GM18526 (cell line): Measurements from ENCODE around the gene AKT1.

Source experiments
- POLR2A ChIP-seq: IDR thresholded peaks from 3 replicates; pipeline ENCODE4 v1.6.1; 2011; ENCODE audit not compliant: insufficient read length; ENCODE audit errors: extremely low read depth

AKT1 gene

DNA sequence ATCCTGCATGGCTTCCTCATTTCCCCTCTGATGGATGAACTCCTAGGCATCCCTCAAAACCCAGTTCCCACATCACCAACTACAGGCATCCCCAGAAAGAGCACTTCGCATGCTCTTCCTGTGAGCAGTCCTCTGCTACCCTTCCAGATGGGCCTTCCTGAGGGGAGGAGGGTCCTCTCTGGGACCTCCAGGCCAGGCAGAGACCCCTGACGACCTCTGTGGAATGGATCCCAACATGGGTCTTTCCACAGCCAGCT lies 1.9 kb downstream of the AKT1 start:
- no peak for TF ChIP-seq POLR2A

DNA sequence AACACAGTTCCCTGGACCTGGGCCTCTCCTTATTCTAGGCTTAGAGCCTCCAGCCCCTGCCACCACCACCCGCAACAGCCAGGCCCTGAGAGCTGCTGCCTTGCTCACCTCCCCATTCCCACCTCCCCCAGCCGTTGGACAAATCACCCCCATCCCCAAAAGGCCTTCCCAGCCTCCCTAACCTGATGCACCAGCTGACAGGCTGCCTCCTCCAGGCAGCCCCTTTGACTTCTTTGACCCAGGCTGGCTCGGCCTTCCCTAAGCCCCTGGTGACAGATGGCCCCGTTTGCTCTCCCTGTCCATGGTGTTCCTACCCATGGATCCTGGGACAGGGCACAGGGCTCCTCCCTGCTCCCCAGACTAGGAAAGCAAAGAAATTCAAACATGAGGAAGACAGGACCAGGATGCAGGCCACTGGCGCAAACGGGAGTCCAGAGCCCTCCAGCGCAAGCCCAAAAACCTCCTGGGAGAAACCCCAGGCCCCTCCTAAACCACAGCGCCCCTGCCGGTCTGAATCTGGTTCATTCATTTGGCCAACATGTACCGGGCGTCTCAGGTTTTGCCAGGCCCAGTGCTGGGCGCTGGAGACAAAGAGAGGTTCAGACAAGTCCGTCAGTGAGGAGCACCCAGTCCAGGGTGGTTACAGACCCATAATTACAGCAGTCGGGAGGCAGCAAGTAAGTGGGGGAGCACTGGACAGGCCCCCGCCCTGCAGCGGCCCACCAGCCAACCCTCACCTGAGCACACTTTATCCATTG lies 2.4 kb downstream of the AKT1 start:
- no peak for TF ChIP-seq POLR2A

DNA sequence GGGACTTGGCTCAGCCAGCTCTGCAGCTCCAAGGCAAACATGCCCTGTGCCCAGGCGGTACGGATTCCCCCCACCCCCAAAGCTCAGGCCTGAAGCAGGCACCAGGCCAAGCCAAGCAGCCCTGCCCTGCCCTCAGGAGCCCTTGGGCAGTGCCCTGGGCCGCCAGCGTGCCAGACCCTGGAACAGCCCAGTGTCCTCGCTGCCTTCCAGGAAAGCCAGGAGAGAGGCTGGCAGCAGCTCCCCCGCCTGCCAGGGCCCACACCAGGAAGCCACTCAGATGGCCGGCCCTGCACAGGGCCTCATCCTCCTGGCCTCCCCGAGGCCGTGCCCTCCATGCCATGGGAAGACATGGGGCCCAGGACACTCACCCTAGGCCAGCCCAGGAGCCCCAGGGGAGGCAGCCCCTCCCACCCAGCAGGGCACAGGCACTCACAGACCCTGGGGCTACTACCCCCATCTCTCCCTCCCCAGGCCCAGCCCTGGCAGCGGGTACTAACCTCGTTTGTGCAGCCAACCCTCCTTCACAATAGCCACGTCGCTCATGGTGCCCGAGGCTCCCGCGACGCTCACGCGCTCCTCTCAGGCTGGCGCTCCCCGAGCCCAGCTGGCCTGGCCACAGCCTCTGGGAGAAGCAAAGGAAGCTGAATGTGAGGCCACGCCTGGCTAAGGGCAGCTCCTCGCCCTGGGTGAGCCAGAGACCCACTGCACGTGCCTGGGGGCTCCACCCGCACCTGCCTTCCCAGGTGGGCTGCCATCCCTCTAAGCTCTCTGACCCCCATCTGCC lies 3.3 kb downstream of the AKT1 start:
- no peak for TF ChIP-seq POLR2A

DNA sequence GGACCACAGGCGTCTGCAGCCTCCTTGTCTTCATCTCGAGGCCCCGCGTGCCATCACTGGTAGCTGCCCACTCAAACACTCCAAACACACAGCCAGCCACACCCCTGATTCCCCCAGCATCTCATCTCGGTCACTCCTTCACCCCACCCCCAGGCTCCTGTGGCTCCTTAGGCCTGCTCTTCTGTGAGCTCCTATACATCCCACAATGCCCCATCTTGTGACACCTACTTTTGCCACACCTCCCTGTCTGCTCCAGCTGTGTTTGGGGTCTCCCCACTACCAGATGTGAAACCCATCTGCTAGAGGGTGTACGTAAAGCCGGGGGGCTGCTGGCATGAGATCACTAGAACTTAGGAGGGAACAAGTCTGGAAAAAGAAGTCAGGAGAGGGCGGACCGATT lies 4.1 kb downstream of the AKT1 start:
- TF ChIP-seq POLR2A: no peak

DNA sequence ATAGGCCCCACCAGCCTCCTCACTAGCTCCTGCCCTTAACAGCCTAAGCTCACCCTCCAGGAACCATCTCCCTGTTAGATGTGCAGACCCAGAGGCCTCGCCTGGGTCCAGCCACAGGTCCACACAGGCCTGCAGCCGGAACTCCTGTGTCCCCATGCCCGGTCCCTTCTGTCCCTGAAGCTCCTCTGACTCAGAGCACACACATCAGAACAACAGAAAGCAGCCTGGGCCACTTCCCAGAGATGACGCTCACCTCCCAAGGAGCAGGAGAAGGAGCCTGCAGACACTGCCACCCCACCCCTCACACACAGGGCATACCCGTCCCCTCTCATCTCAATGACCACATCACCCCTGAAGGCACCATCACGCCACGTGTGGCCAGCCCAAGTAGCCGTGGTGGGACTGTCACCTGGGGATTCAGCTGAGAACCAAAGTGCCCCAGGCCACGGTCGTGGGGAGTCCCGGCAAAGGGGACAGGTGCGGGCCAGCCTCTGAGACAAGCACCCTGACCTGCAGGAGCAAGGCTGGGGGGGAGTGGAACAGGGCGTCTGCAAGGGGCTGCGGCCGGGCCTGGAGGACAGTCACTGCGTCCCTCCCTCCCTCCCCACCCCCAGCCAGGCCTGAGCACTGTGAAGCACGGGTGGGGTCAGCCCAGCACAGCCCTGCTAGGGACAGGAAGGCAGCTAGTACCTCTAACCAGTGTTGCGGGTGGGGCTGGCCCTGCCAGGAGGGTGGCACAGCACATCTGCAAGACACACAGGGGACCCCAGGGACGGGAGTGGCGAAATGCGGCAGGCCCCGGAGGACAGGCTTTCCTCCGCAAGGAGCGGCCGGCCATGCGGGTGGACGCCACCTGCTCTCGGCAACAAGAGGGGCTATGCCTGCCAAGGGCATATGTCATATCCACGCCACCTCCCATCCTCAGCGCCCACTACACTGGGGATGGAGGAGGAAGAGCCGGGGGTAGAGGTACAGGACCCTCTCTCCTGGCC lies 5.5 kb downstream of the AKT1 start:
- no peak for TF ChIP-seq POLR2A

DNA sequence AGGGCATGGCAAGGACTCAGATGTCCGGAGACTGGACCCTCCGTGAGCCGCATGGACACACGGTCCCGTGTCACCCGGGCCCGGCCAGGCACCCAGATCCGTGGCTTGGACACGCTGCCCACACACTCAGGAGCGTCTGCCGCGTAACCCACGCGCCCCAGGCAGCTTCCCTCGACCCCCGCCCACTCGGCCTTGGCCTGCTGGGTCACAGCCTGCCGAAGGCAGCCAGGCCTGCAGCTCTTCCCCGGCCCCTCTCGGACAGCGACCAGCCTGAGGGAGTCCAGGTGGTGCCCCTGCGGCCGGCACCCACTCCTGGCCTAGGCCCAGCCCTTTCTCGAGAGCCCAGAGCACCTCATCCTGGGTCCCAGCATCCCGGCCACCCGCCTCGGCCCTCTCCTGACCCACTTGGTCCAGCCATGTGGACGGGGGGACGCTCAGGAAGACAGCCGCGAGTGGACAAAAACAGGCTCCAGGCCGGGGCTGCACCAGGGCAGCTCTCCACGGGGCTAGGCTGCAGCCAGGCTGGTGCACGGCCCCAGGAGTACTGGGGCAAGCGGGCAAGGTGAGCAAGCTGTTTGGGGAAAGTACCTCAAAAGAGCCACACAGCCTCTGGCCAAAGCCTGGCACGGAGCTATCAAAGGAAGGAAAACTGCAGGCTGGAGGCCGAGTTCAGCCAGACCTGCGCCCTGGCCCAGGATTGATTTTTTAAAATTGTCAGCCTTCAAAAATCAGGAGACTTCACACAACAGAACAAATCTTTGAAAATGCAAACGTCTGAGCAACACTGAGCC lies 6.5 kb downstream of the AKT1 start:
- TF ChIP-seq POLR2A: no peak

DNA sequence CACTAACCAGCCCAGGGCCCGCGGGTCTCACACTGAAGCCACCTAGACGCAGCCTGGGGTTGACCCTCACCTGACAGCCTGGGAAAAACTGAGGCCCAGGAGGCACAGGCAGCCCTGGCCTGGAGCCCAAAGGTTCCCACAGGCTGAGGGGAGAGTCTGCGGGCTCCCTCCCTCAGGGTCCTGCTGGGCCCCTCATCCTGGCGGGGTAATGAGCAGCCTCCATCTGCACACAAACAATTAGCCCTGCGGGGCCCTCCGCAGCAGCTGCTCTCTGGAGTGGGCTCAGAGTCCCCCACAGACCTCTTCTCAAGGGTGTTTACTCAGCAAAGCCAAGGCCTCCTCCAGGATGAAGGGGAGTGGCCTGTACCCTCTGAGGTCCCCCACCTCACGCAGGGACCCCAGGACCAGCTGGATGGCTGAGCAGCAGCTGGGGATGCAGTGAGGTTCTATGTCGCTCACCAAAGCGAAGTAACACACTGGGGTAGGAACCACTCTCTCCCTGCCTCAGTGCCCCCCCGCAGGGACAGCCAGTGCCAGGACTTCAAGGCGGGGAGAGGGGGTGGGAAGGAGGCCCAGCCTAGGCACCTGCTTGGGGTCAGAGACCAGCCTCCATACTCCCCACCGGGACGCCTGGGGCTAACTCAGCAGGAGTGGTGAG lies 7.3 kb downstream of the AKT1 start:
- no peak for TF ChIP-seq POLR2A

DNA sequence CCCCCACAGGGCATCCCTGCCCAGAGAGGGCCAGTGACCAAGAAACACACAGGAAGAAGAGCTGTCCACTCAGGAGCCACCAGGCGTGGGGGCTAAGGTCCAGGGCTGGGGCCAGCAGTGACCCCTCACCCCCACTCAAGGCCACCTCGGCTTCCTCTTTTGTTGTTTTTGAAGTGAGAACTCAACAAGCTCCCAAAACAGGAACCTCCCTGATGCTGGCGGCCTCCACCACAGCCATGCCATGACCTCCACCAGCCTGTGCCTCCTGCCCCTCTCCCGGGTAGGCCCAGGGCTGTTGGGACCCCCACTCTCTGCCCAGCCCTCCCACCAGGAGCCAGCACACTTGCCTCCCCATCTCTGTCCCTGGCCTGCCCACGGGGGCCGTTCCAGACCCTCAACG lies 7.8 kb downstream of the AKT1 start:
- TF ChIP-seq POLR2A: no peak

DNA sequence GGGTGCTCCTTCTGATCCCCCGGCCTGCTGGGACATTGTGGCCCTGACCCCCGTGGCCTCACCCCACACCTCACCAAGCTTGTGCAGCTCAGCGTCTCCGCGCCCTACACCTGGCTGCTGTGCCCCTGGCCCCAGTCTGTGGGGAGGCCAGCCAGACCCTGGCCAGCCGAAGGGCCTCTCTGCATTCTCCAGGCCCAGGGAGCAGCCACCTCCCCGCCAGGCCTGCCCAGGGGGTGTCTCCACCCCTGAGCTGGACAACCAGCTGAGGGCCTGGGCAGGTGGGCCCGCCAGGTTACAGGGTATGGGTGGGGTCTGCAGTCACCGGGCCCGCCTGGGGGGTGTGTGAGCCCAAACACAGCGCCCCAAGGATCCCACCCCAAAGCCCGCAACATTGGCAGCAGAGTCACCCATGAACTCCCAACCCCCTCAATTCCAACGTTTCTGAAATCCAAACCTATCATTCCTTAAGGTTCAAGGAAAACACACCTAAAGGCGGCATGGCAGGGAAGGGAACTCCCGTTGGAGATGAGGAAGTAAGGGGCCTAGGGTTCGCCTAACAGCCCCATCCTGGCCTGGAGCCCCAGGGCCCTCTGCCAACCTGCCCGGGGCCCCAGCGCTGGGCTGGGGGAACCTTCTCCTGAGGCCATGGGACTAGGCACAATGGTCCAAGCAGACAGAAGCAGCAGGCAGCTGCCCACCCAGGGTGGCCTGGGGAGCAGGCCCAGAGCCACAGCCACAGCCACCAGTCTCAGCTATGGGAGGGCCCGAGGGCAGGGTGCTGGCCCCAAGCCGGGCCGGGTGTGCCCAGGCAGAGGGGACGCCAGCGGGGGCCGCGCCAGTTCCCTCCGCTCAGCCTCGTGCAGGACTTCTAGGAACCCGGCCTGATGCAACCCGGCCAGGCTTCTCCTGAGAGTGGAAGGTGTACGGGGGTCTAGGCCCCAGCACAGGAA lies 8.5 kb downstream of the AKT1 start:
- no peak for TF ChIP-seq POLR2A

DNA sequence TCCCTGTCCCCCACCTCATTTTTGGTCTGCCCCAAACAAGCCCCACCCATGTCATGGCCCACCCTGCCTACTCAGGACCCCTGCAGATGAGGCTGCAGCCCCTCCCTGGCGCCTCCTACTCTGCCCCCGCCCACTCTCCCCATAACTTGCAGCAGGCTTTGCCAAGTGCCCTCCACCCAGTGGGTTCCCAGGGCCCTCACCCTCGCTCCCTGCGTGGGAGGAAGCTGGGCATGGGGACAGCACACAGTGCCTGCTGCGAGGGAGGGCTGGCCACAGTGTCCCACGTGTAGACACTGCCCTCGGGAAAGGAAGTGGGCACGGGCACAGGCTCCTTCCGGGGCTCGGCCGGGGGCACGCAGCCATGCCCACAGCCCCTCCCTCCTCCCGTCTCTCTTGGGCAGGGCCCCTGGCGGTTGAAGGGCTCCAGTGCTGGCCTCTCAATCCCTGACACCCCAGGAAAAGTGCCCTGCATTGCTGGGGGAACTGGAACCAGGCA lies 9.4 kb downstream of the AKT1 start:
- TF ChIP-seq POLR2A: no peak

DNA sequence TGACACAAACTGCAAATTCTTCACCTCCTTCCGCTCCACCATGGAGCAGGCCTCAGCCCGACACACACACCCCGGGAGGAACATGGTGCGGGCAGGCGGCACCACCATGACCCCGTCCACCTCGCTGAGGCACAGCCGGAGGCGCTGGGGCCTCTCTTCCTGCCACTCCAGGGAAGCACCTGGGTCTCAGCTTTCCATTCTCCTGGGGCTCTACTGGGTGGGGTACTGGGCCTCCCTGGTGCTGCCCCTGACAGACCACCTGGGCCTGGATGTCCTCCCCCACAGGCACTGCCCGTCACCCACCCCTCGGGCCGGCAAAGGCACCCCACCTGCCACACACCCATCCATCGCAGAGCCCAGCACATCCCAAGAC lies 9.9 kb downstream of the AKT1 start:
- no peak for TF ChIP-seq POLR2A

DNA sequence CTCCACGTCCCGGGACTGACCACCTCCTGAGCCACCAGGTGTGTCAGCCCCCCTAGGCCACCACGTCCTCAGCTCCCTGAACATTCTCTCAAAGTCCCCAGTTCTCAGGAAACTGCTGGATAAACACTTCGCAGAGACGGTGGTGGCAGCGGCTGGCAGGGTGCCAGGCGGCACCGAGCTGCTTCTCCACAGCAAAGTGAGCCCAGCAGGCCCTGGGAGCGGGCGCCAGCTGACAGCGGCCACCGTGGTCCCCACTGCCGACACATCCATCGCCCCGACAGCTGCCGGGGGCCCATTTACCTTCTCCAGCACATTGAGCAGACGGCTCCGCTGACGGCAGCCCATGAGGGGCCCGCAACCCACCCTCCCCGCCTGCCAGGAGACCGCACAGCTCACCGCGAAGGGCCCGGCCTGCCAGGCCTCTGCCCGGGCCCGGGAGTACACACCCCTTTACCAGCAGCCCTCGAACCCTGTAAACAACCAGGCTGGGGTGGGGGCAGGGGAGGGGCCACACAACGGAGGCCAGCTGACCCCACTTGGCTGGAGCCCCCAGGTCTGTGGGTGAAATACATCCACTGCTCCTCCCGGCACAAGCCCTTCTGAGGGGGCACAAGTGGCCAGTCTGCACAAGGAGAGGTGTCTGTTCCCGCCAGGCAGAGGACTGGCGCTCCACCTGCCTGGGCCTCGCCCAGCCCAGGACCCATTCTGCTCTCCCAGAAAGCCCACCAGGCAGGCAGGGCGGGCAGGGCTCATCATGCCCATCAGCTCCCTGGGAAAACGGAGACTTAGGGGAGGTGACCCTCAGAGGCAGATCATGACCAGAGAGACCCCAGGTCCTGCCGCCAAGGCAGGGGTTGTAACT lies 10.5 kb downstream of the AKT1 start:
- TF ChIP-seq POLR2A: no peak
